Fibroblast of lung (primary cell): ENCODE data around the gene TENM3.

ENCODE experiments used
- CTCF ChIP-seq, 2 donors: IDR thresholded peaks in 1 of 2; conservative IDR thresholded peaks in 1 of 2; 1 replicate in 1 of 2; 2 replicates in 1 of 2; pipeline ENCODE4 v1.5.1; 2011 to 2012; ENCODE audit warnings: low read length in 2 of 2, control low read depth in 1 of 2, inconsistent platforms in 1 of 2, low read depth in 1 of 2, mild to moderate bottlenecking in 1 of 2
- EZH2 ChIP-seq: IDR thresholded peaks from 2 replicates; pipeline ENCODE4 v1.5.1; 2012; ENCODE audit warnings: low read length, control low read depth, mild to moderate bottlenecking; ENCODE audit errors: missing control alignments

- TF ChIP-seq CTCF (conservative IDR thresholded peaks at IDR 0.05 in 1 of 2, IDR thresholded peaks at IDR 0.05 in 1 of 2; ENCODE audit: low read depth in 1 of 2, low read length in 2 of 2) (no peak), EZH2 (no peak)
Measured at GRCh38 chr4:182533964-182534363, 290.8 kb downstream of the TENM3 start.
